Measurements from ENCODE around the gene USO1. TPM values are rescaled to one million over a fixed set of nuclear protein-coding genes. Genes with fewer than 3 reads are reported as not detected.
"Not testable (repeated sequence)": the region's sequence is repeated elsewhere in the genome, so short reads cannot be mapped to it uniquely, and the experiment has no call there.

The USO1 gene
- total and polyA plus RNA-seq, 9 of the 15 experiments (the other 6 are each of a cell fraction or from before 2014, with no cell fraction given), result 19.3 to 97.8 (median 48.5) TPM

DNA sequence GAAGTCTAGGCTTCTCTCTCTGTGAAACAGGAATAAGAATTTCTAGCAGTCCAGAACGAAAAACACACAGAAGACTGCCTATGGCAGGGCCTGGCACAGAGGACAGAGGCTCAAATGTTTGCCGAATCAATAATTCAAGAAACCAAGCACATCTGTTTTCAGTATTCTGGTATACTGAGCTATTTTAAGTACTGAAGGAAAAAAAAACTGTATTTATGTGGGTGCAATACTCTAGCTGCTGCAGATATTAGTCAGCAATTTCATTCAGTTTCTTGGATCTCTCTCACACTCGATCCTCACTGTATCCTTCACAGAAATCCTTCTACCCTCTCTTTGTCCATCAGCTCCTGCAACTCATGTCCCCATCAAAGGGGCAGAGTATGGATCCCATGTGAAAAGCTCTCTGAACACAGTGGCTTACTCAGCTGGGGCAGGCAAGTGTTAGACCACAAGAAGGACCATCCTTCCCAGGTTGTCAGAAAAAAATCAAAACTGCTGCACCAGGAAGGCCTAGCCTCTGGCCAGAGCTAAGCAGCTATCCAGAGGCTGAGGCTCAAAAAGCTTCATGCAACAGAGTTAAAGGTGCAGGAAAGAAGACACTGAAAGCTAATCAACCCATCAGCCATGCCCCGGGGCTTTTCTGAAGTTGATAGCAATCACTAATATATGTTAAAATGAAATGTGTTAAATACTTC lies 9.1 kb upstream of the USO1 start (continued):
- TF ChIP-seq, protein P1, sequence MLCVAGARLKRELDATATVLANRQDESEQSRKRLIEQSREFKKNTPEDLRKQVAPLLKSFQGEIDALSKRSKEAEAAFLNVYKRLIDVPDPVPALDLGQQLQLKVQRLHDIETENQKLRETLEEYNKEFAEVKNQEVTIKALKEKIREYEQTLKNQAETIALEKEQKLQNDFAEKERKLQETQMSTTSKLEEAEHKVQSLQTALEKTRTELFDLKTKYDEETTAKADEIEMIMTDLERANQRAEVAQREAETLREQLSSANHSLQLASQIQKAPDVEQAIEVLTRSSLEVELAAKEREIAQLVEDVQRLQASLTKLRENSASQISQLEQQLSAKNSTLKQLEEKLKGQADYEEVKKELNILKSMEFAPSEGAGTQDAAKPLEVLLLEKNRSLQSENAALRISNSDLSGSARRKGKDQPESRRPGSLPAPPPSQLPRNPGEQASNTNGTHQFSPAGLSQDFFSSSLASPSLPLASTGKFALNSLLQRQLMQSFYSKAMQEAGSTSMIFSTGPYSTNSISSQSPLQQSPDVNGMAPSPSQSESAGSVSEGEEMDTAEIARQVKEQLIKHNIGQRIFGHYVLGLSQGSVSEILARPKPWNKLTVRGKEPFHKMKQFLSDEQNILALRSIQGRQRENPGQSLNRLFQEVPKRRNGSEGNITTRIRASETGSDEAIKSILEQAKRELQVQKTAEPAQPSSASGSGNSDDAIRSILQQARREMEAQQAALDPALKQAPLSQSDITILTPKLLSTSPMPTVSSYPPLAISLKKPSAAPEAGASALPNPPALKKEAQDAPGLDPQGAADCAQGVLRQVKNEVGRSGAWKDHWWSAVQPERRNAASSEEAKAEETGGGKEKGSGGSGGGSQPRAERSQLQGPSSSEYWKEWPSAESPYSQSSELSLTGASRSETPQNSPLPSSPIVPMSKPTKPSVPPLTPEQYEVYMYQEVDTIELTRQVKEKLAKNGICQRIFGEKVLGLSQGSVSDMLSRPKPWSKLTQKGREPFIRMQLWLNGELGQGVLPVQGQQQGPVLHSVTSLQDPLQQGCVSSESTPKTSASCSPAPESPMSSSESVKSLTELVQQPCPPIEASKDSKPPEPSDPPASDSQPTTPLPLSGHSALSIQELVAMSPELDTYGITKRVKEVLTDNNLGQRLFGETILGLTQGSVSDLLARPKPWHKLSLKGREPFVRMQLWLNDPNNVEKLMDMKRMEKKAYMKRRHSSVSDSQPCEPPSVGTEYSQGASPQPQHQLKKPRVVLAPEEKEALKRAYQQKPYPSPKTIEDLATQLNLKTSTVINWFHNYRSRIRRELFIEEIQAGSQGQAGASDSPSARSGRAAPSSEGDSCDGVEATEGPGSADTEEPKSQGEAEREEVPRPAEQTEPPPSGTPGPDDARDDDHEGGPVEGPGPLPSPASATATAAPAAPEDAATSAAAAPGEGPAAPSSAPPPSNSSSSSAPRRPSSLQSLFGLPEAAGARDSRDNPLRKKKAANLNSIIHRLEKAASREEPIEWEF (CRISPR knock-in tag; IDR thresholded peaks at IDR 0.05), result no peak
- TF ChIP-seq MXI1 (IDR thresholded peaks at IDR 0.05; ENCODE audit: low read depth, low read length), result no peak
- no peak for TF ChIP-seq GATA2 (CRISPR knock-in tag; IDR thresholded peaks at IDR 0.05)

DNA sequence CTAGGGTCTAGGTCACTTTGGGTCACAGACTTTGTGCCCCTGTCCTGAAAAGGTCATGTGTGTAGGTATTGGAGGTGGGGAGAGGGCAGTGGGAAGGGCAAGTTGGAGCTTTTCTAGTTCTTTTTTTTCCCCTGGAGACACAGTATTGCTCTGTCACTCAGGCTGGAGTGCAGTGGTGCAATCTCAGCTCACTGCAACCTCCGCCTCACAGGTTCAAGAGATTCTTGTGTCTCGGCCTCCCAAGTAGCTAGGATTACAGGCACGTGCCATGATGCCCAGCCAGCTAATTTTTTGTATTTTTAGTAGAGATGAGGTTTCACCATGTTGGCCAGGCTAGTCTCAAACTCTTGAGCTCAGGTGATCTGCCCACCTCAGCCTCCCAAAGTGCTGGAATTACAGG lies 8.3 kb upstream of the USO1 start:
- H3K9me3 ChIP-seq (replicated peaks; ENCODE audit: control insufficient read depth, insufficient read depth, low read depth, low read length); H3K9me1 ChIP-seq (ENCODE audit: control insufficient read depth, insufficient read depth, low read length); H3K36me3 ChIP-seq (ENCODE audit: control insufficient read depth, insufficient read depth, low read length); intact Hi-C loops (cut with micrococcal nuclease); in situ Hi-C loops (cut with MboI); H3K4me2 ChIP-seq (ENCODE audit: insufficient read depth, low read length); H3K4me3 ChIP-seq; H3K79me2 ChIP-seq (ENCODE audit: control insufficient read depth, insufficient read depth, low read length); H3K27me3 ChIP-seq (ENCODE audit: control insufficient read depth in 2 of 2, insufficient read depth in 2 of 2, low read length in 2 of 2); CTCF ChIA-PET (ENCODE audit: low intra/inter-chr PET ratio); H4K20me1 ChIP-seq (replicated peaks; ENCODE audit: control insufficient read depth, insufficient read depth, low read length); BruUV-seq (replicated peaks); H3K27ac ChIP-seq (ENCODE audit: extremely low read depth, low read depth, low read length); DNase-seq (ENCODE audit: extremely low read depth in 1 of 4, low spot score in 3 of 4); H3K4me1 ChIP-seq (replicated peaks in 1 of 2; ENCODE audit: control insufficient read depth in 2 of 2, insufficient read depth in 2 of 2, low read length in 2 of 2); H3K9ac ChIP-seq (ENCODE audit: insufficient read depth in 1 of 2, low read depth in 2 of 2, low read length in 2 of 2); H2AFZ ChIP-seq (ENCODE audit: low read depth, low read length): not testable (repeated sequence)
- POLR2A ChIA-PET, result interaction anchor here (7.2 kb wide), 1 partner anchor 8 kb away, joined by 57 read pairs; the partner anchor contains the start of gene USO1
- ATAC-seq, result peak; percentile 44; the same call in 1 of the 3 replicates
- 87% methylated on average over 3 of the region's 3 CpGs for WGBS (ENCODE audit: insufficient coverage, low coverage, missing lambda C conversion rate)
- FAIRE-seq, result peak; percentile 11
